Right forelimb (tissue), 1 donor: ENCODE results near the gene LTBP1.

Source experiments
- DNase-seq: peaks from one replicate; pipeline ENCODE4 v3.0.0-alpha.2; 2018

LTBP1 gene

DNA sequence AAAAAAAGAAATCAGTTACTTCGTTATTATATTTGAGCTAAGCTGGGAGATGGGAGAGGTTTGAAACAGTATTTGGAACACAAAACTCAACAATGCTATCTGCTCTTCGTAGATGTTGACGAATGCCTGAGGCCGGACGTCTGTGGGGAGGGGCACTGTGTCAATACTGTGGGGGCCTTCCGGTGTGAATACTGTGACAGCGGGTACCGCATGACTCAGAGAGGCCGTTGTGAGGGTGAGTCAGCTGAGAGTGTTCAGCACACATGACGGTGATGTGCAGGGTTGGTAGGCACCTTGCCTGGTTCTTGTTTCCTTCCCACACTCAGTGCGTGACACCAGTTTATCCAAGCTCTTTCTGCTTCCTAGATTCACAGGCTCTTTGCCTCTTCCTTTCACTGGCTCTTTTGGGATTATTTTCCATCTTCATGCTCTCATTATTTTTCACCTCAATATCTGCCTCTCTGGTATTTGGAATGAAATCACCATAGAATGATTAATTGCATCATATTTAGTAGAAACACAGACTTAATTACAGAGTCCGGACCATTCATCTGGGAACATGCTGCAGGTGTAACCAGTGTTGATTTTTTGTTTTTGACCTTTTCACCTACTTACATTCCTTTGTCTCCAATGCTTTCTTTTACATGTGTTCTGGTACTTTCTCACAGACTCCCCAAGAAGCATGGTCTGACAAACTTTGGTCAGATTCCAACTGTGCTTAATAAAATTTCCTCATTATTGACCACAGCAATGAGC lies 329.1 kb downstream of the LTBP1 start:
- no peak for DNase-seq

DNA sequence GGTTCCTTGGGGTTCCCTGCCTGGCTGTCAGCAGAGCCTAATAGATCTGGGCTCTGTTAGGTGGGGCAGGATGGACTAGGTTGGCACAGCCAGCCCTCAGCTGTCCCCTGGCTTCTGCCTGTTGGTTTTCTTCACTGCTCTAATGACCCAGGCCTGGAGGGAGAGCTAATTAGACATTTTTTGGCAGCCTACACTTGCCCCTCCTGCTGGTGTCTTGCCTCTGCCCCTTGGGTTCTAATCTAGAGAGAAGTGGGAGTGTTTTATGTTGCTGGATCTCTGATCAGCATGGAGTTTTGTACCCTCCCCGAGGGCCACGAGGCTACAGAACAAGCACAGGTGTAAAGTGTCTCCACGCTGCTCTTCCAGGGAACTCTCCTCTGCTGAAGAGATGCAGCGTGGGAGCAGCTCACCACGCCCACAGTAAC lies 330.3 kb downstream of the LTBP1 start:
- DNase-seq, result no peak

DNA sequence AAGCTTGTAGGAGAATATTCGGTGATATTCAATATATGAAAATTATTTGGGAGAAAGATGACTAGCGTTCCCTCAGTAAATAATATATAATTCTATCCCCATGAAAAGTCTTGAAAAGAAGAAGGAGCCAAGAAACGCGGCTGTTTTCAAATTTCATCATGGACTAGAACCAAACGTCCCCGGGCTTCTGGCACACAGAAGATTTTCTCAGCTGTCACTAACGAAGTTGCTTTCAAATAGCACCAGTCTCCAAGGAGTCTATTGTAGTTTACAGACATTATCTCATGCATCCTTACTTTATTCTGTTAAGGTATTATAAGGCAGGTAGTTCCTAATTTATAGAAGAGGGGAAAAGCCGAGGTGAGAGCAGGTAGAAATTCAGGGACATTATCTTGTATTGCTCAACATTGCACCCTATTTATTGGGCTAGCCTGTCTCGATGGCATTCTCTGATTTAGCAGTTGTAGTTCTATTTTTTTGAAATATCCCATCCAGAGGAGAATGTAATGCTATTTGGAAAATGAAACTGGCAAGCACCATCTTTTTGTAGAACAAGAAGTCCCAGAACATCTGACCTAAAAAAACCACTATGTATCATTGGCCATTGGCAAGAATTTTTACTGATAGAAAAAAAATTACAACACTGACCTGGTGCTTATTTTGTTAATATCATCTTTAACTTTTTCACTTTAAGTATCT lies 331.6 kb downstream of the LTBP1 start:
- no peak for DNase-seq

DNA sequence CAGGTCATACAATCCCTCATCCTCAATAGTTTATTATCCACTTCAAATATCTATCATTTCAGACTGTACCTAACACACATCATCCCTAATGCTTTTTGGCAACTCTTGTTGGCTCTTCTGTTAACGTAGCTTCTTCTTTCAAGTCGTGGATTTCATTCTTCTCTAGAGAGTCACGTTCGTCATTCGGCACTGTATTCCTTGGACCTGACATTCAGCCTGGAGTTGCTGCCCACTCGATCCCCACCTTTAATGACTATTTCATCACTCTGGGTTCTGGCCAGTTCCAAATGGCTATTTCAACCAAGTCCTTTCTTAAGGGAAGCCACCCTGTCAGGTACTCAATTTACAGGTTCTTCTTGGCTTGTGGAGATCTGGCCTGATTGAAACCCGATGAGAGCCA lies 337.5 kb downstream of the LTBP1 start:
- DNase-seq, result no peak

DNA sequence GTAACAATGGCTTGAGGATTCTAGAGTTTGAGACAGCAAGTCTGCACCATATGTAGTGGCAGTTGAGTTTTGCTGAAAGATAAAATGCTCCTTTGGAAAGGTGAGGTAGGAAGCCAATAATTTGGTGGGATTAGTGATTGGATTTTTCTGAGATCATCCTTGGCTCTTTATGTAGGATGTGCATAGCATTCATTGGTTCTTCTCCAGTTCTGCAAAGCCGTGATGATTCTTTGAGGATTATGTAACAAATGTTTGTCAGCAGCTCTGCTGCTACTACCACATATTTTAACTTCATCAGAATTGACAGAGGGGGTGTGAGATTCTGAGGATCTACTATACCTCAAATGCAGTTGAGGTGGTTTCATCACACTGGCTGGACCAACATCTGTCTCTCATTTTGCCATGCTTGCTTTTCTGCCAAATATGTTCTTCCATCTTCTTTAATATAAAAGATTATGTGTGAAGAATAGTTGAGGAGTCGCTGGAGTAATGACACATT lies 340.8 kb downstream of the LTBP1 start:
- DNase-seq, result no peak

DNA sequence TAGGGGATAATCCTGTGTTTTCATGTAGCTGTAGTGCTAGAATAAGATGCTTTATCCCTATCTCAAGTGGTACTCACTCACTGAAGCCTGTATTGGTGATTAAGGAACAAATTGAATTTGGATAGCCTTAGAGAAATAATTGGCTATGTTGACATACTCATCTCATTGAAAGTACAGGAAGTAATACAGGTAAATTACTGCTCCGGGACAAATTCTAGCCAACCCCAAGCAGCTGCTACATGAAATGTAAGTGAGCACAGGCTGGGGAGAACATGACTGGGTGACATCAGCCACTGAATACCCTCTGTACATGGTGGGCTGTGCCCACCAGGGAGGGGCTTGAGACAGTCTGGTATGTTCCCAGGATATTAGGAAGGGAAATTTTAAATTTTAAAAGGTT lies 341.3 kb downstream of the LTBP1 start:
- DNase-seq, result no peak

DNA sequence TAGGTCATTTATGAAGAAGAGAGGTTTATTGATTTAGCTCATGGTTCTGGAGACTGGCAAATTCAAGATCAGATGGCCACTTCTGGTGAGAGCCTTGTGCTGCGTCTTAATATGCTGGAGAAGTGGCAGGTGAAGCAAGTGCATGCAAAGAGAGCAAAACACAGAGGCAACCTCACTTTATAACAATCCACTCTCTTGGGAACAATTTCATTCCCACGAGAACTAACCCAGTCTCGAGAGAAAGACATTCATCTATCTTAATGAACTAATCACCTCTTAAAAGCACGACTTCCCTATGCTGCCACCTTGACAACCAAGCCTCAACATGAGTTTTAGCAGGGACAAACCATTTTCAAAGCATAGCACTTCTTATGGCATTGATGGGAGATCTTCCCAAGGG lies 343.2 kb downstream of the LTBP1 start:
- DNase-seq, result no peak

DNA sequence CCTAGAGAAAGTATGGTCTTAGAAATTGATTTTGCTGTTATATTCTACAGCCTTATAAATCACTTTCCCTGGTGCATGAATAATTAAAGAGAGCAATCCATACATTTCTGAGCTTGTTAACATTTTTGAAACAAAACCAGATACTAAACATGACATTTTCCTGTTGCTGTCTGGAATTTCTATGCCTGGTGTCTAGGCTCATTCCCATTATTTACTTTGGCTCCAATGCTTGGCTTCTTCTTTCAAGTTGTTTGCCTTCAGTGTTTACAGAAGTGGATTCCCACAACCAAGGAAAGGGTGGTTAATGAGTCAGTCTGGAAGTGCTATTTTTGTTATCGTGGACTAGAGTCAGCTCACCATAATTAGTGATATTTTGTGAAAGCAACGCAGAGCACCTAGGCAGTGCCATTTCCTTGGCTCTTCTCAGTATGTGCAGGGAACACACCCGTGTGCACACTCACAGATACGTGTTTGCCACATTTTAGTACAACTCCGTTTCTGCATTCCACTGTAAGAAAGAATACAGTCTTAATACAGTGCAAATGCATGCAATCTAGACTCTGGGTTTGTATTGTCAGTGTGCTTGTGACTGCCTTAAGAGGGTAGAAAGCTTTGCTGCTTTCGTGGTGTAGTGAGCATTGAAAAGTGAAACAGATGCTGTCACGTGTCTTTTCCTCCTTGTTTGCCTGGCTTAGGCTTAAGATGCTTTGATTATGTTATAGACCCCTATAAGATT lies 344.7 kb downstream of the LTBP1 start:
- DNase-seq, result no peak

DNA sequence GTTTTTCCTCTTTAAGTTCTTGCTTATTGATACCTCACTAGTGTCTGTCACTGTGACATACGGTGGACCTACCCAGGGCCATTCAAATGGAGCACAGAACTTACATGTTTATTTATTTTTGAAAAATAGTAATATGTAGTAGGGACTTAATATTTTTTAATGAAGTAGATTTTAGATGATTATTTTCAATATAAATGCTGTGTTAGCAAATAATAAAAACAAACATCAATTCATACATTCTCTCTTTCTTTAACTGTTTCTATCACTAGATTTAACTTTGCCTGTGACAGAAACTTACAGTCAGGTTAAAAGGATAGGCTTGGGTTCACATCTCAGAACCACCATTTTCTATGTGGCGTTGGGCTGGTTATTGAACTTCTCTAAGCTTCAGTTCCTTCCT lies 345.3 kb downstream of the LTBP1 start:
- no peak for DNase-seq

DNA sequence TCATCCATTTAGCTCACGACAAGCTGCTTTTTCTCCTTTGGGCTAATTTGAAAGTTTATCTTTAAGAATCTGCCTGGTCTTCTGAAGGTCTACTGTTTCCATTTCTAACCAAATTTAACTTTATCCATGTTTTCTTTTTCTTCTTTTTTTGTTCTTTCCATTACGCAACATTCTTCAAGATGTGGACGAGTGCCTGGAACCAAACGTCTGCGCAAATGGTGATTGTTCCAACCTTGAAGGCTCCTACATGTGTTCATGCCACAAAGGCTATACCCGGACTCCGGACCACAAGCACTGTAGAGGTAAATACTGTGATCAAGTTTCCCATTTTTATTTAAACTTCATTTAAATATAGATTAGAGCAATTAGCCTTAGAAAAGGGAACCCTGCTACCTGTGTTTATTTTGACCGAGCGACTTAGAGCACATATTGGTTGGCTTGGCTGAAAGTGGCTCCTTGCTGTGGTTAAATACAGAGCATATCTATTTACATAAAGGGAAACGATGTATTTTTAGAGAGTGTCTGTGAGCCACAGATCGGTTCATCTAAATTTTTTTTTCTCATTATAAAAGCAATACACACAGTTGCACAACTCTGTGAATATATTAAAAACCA lies 346.3 kb downstream of the LTBP1 start:
- no peak for DNase-seq

DNA sequence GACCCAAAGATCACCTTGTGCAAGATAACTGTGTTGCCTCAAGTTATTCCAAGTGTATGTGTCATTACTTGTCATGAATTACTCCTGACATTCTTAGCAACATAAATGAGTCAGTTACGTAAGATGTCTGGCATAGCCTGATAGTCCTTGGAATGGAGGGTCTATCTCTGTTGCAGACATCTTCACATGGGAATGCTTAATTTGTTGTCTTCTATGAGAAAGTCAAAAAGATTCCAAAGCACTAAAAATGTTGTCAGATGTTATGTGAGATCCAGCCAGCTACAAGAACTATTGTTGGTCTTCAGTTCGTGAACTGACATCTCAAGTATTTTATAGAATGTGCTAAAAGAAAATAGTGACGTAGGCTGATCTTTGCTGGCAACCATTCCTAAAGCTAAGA lies 351.5 kb downstream of the LTBP1 start:
- no peak for DNase-seq

DNA sequence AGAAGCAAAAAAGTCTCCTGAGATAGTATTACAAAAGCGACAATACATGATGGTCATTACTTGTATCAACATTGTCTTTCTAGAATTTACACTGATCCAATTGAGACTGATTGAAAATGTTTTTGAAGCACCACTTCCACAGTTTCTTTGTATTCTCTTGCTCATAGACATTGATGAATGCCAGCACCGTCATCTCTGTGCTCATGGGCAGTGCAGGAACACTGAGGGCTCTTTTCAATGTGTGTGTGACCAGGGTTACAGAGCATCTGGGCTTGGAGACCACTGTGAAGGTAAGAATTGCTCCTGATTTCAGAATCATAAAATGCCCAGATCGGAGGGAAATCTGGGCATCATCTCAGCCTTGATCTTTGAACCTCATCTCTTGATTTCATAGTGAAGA lies 354.6 kb downstream of the LTBP1 start:
- no peak for DNase-seq

DNA sequence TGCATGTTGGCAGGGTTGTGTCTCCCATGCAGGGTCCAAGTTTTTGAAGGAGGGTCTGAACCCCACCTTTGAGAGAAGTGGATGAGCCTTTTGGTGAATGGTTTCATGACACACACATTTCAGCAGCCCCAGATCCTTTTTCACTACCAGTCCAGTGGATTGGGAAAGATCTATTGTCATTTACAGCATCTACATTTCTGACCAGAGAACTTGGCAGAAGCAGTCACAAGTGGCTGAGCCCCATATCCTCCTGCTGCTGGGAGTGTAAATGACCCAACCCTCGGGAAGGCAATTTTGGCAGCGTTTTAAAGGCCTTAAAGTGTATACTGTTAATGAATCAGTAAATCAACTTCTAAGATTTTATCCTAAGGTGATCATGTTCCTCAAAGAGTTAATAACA lies 355.6 kb downstream of the LTBP1 start:
- DNase-seq, result no peak

DNA sequence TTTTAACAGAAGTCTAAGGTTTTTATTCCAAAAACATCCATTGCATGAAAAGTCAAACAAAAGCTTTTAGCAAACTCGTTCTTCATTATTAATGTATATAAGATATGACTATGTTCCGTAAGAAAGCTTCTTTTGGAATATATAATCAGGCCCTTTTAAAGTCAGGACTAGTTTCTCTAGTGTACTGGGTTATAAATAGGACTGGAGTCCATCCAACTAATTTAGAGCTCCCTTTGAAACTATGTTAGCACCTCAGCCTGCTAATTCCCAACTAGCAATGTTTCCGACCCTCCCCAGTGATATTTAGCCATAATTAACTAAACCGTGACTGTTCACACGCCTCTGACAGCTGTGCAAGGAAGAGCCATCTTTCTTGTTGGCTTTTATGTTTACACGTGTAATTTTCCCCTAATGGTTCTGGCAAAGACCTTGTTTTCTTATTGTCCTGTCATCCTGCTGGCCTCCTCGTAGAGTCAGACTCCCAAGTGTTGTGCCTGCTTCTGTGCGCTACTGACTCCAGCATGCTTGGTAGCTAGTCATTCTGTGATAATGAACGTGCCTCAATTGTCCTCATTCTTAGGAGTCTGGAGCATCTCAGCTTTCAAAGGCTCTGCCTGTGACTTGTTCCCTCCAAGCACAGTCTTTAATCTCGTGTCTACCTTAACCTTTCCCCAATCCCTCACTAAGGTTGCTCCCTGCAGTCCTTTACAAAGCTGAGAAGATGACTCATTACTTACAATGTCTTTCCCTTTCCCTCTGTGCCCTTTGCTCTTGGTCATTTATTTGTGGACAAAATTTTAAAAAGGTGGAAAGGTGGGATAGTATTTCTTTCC lies 357.5 kb downstream of the LTBP1 start:
- no peak for DNase-seq

DNA sequence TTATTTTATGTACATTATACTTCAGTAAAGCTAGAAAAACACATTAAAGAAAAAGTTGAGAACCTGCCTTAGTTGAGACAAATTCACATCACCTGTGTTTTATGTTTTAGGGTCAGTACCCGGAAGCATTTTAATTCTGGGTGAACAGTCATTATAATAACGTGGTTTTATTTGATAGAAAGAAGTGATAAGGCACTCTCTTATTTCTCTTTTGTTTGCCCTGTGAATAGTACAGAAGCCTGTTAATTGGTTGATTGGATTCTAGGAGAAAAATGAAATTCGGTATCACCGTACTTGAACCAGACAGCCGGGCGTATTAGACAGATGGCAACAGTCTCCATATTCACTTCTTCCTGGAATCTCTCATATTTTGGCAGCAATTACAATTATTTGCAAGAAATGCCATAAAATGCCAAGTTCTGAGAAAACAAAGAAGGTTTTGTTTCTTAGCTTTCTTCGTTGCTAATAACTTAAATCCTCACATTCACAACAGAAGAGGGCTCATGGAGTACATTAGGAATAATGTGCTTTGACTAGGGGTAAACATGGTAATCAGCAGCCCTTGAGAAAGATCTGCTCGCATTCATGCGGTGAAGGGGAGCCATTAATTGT lies 361.0 kb downstream of the LTBP1 start:
- DNase-seq, result no peak

DNA sequence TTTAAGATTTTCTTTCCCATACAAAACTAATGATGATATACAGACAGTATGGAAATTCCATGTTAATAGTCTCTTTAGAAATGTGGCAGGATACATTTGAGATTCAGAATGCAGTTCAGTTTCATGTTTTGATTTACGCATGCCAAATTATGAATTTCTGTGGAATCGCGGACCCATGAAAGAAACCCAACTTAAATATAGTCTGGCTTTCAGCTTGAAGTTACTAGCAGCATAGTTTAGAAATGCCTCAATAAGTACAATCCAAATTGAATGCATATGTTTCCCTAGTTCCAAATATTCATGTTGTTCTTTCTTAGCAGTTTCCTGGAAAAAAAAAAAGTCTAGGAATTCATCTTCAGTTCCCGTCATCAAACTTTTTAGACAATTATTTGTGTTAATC lies 365.6 kb downstream of the LTBP1 start:
- no peak for DNase-seq

DNA sequence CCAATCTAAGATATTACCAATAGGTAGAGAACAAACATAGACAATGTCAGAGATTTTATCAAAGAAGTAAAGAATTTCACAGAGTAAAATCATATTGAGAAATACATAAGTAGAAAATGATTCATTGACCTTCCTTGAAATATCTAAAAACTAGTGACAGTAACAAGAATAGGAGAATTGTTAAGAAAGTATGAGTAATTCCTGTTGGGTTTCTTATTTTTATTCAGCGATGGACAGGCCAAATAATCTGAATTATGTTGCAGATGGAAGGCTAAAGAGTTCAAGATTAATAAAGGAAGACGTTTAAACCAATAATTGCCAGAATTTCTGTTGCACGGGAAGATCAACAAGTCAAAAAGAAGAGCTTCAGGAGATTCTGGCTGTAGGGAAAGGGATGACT lies 366.3 kb downstream of the LTBP1 start:
- no peak for DNase-seq

DNA sequence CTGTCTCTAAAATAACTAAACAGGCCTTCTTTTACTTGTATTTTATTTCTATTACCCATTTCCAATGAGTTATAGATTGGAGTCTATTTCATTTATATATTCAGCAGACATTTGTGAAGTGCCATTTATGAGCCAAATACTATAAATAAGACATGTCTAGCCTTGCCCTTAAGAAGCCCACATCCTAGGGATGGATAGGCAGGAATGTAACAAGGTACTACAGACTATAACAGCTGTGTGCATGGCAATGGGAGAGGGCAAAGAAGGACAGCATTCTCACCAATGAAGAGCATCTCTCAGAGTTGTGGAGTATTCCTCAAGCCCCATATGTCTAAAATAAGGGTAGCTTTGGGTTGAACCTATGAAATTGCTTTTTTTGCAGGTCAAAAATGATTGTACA lies 367.8 kb downstream of the LTBP1 start:
- DNase-seq, result no peak

DNA sequence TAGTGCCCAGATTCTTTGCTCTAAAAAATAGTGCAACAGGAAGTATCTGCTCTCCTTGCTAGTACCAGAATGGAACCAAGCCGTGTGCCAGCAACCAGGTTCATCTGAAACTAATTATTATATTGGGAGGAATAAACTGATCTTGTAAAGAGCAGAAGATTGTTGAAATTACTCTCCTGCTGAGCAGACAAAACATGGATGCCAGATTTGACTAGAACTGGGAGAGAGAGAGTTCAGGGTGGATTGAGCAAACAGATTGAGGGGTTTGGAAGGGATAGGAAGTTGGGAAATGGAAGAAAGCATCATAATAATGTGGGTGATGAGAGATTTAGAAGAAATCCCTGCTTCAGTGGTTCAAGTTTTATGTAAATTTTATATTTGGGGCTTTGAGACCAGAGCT lies 369.6 kb downstream of the LTBP1 start:
- no peak for DNase-seq

DNA sequence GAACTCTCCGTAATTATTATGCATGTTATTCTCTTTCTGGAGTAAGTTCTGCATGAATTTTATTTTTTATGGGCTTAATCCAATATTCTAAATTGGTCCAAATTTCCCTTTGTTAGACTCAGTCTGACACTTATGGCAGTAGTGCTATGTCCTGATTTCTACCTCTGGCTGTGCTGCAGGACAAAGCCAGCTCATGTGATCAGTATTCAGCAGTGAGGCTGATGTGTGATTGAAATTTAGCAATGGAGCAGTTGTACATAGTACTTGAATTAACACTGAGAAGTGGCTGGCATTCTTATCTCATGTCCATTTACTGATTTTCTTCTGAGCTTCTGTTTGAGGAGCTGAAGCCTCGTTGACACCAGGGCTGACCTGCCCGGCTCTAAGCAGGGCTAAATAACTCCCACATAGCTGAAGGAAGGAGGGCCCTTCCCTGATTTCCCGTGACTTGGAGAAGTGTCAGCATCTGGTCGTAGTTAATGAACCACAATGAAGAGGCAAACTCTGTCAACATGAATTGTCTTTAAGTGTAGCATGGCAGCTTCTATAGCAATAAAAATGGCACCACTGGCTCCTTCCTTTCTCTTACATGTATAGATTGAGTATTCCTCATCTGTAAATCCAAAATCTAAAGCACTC lies 370.7 kb downstream of the LTBP1 start:
- no peak for DNase-seq

DNA sequence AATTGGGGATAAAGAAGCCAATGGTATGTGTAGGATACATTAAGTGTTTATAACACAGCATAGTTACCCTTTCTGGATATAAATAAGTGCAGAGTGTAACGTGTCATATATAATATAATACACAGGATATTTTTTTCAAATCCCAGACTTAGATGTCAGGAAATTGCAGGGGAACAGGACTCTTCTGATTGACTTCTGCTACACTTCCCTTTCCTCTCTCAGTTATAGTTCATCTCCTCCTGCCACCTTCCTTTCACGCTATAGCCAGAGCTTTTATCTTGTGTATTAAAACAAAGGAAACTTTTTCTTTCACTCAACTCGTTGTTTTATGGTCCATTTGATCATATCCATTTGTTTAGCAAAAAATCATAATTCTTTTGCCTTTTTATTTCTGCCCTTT lies 371.7 kb downstream of the LTBP1 start:
- DNase-seq, result no peak

DNA sequence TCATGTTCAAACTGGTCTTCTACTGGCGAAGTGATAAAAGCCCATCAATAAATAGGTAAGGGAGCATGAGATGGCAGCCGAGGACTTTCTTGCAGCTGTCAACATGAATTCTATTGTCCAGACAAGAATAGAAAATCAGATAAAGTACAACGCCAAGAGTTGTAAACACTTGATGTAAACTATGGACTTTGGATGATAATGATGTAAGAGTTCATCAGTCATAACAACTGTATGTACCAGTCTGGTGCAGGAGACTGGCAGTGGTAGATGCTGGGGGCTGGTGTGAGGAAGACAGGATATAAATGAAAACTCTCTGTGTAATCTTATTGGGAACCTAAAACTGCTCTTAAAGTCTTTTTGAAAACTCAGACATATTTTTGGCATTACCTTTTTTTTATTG lies 373.8 kb downstream of the LTBP1 start:
- DNase-seq, result no peak
